Measurements from ENCODE around the gene IGSF21.

The IGSF21 gene

GRCh38 chr1:18166929-18167328 is 59.3 kb downstream of the IGSF21 start:
- Histone ChIP-seq H3K9me3 (ENCODE audit: control insufficient read depth, insufficient read depth, low read length) (no peaks in the 10 kb centered on the region), H3K9me2 (replicated peaks; ENCODE audit: control insufficient read depth, low read length) (no peaks in the 10 kb centered on the region), H3K36me3 (ENCODE audit: control insufficient read depth, low read length) (no peaks in the 10 kb centered on the region), H3K4me1 (ENCODE audit: control insufficient read depth, low read length) (no peaks in the 10 kb centered on the region), H3K4me3 (ENCODE audit: low read length) (no peak overlapping the region), H3F3A (ENCODE audit: control insufficient read depth, insufficient read depth) (no peaks in the 10 kb centered on the region), H3K27me3 (ENCODE audit: control insufficient read depth, low read length) (no peaks in the 10 kb centered on the region), H3K4me2 (ENCODE audit: low read length) (no peak overlapping the region), H3K79me2 (ENCODE audit: control insufficient read depth, low read length) (no peaks in the 10 kb centered on the region), H4K20me1 (ENCODE audit: control insufficient read depth, insufficient read depth, low read depth, low read length) (no peaks in the 10 kb centered on the region), H3K27ac (ENCODE audit: low read depth, low read length) (no peak overlapping the region)
- TF ChIP-seq EZH2phosphoT487 (IDR thresholded peaks at IDR 0.05; ENCODE audit: borderline replicate concordance, low read length) (no peak), CTCF (IDR thresholded peaks at IDR 0.05; ENCODE audit: low read depth, low read length, poor library complexity, severe bottlenecking) (no peak)

DNA sequence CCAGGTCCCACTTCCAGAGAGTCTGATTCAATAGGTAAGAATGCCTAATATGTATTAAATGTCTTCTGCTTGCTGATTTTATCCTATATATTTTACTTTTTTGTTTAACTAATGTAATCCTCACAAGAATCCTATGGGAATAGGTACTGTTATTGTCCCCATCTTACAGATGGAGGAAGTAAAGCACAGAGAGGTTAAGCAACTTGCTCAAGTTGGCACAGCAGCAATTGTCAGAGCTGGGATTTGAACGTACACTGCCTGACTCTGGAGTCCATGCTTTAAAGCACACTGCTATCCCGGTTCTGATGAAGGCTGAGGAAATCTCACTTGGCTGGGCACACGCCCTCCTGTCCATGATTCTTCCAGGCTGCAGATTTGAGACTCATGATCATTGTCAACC is 62.8 kb downstream of the IGSF21 start:
- Histone ChIP-seq H3K9me2 (replicated peaks; ENCODE audit: control insufficient read depth, low read length) (no peaks in the 10 kb centered on the region), H3K4me2 (ENCODE audit: low read length) (no peak overlapping the region), H3K79me2 (ENCODE audit: control insufficient read depth, low read length) (no peaks in the 10 kb centered on the region), H3K27me3 (ENCODE audit: control insufficient read depth, low read length) (no peaks in the 10 kb centered on the region), H4K20me1 (ENCODE audit: control insufficient read depth, insufficient read depth, low read depth, low read length) (no peaks in the 10 kb centered on the region), H3F3A (ENCODE audit: control insufficient read depth, insufficient read depth) (no peaks in the 10 kb centered on the region), H3K4me3 (ENCODE audit: low read length) (no peak overlapping the region), H3K9me3 (ENCODE audit: control insufficient read depth, insufficient read depth, low read length) (no peaks in the 10 kb centered on the region), H3K27ac (ENCODE audit: low read depth, low read length) (no peak overlapping the region), H3K4me1 (ENCODE audit: control insufficient read depth, low read length) (no peaks in the 10 kb centered on the region), H3K36me3 (ENCODE audit: control insufficient read depth, low read length) (no peaks in the 10 kb centered on the region)
- TF ChIP-seq CTCF (IDR thresholded peaks at IDR 0.05; ENCODE audit: low read depth, low read length, poor library complexity, severe bottlenecking) (no peak), EZH2phosphoT487 (IDR thresholded peaks at IDR 0.05; ENCODE audit: borderline replicate concordance, low read length) (no peak)

- Histone ChIP-seq H3K36me3 (ENCODE audit: control insufficient read depth, low read length) (no peaks in the 10 kb centered on the region), H4K20me1 (ENCODE audit: control insufficient read depth, insufficient read depth, low read depth, low read length) (no peaks in the 10 kb centered on the region), H3K27me3 (ENCODE audit: control insufficient read depth, low read length) (no peaks in the 10 kb centered on the region; the same call in 1 of the 2 replicates), H3K4me3 (ENCODE audit: low read length) (no peak overlapping the region), H3K4me1 (ENCODE audit: control insufficient read depth, low read length) (peaks cover 3% of the 10 kb centered on the region), H3K79me2 (ENCODE audit: control insufficient read depth, low read length) (no peaks in the 10 kb centered on the region), H3F3A (ENCODE audit: control insufficient read depth, insufficient read depth) (no peaks in the 10 kb centered on the region), H3K27ac (ENCODE audit: low read depth, low read length) (no peak overlapping the region), H3K9me2 (replicated peaks; ENCODE audit: control insufficient read depth, low read length) (no peaks in the 10 kb centered on the region), H3K4me2 (ENCODE audit: low read length) (no peak overlapping the region), H3K9me3 (ENCODE audit: control insufficient read depth, insufficient read depth, low read length) (no peaks in the 10 kb centered on the region)
- TF ChIP-seq EZH2phosphoT487 (IDR thresholded peaks at IDR 0.05; ENCODE audit: borderline replicate concordance, low read length): no peak
- no peak for TF ChIP-seq CTCF (IDR thresholded peaks at IDR 0.05; ENCODE audit: low read depth, low read length, poor library complexity, severe bottlenecking)
Measured at GRCh38 chr1:18174037-18174436, 66.4 kb downstream of the IGSF21 start.

DNA sequence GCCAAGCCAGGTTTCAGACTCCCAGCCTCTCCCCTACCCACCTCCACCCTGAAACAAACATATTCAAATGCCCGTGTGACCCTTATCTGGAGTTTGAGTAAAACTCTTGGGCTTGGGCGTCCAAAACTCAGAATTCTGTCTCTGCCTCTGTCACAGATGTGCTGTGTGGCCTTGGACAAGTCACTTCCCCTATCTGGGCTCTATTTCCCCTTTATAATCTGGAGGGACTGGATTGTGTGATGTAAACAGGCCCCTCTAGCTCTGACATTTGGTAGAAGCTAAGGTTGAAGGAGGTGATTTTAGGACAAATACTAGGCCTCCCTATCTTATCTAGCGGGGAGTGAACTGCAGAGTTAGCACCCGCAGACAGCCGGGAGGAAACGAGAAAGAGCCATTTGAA is 67.5 kb downstream of the IGSF21 start:
- no peak overlapping the region for H3K4me2 ChIP-seq (ENCODE audit: low read length)
- H3K9me2 ChIP-seq (replicated peaks; ENCODE audit: control insufficient read depth, low read length): no peaks in the 10 kb centered on the region
- H3K27me3 ChIP-seq (ENCODE audit: control insufficient read depth, low read length): no peaks in the 10 kb centered on the region; the same call in 1 of the 2 replicates
- TF ChIP-seq EZH2phosphoT487 (IDR thresholded peaks at IDR 0.05; ENCODE audit: borderline replicate concordance, low read length): no peak
- TF ChIP-seq CTCF (IDR thresholded peaks at IDR 0.05; ENCODE audit: low read depth, low read length, poor library complexity, severe bottlenecking): no peak
- H3K4me1 ChIP-seq (ENCODE audit: control insufficient read depth, low read length): peaks cover 3% of the 10 kb centered on the region
- H3K4me3 ChIP-seq (ENCODE audit: low read length): no peak overlapping the region
- no peaks in the 10 kb centered on the region for H3K9me3 ChIP-seq (ENCODE audit: control insufficient read depth, insufficient read depth, low read length)
- no peaks in the 10 kb centered on the region for H3F3A ChIP-seq (ENCODE audit: control insufficient read depth, insufficient read depth)
- H3K36me3 ChIP-seq (ENCODE audit: control insufficient read depth, low read length): no peaks in the 10 kb centered on the region
- H3K27ac ChIP-seq (ENCODE audit: low read depth, low read length): no peak overlapping the region
- no peaks in the 10 kb centered on the region for H4K20me1 ChIP-seq (ENCODE audit: control insufficient read depth, insufficient read depth, low read depth, low read length)
- no peaks in the 10 kb centered on the region for H3K79me2 ChIP-seq (ENCODE audit: control insufficient read depth, low read length)
